A549 (cell line): ENCODE results near the gene SHANK1.

Experiments
- CHD2 ChIP-seq: fragments of 150-350 bp; IDR thresholded peaks from 2 replicates; pipeline ENCODE4 v1.6.1; 2014; ENCODE audit warnings: low read length; ENCODE audit not compliant: partially characterized antibody
- CHD4 ChIP-seq: fragments of 200-600 bp; sonication (generic); IDR thresholded peaks from 2 replicates; pipeline ENCODE4 v1.6.1; 2016; ENCODE audit warnings: antibody characterized with exemption, mild to moderate bottlenecking, borderline replicate concordance
- ESRRA ChIP-seq: fragments of 150-350 bp; IDR thresholded peaks from 2 replicates; pipeline ENCODE4 v1.6.1; 2014; ENCODE audit warnings: mild to moderate bottlenecking, low read length, borderline replicate concordance
- FOSL2 ChIP-seq, 2 experiments: fragments of 450-650 bp in 1 of 2; fragments of >200 bp in 1 of 2; sonication (Bioruptor Twin) in 1 of 2; formaldehyde crosslinking; IDR thresholded peaks; 2 replicates each; pipeline versions ENCODE4 v1.5.0 to v1.6.1; 2016 to 2020; ENCODE audit warnings: mild to moderate bottlenecking in 1 of 2, moderate library complexity in 1 of 2
- PHF8 ChIP-seq: fragments of 200-600 bp; sonication (generic); IDR thresholded peaks from 2 replicates; pipeline ENCODE4 v1.6.1; 2016; ENCODE audit warnings: low read depth, mild to moderate bottlenecking, antibody characterized with exemption, moderate library complexity, borderline replicate concordance
- POLR2A ChIP-seq: IDR thresholded peaks from 2 replicates; pipeline ENCODE4 v1.6.1; 2012; ENCODE audit warnings: mild to moderate bottlenecking, low read length
- POLR2AphosphoS2 ChIP-seq: conservative IDR thresholded peaks from 2 replicates; pipeline ENCODE4 v1.6.1; 2012; ENCODE audit warnings: low read length, improper control_type of control experiment, inconsistent platforms
- RAD21 ChIP-seq, 2 experiments: fragments of >200 bp in 1 of 2; sonication (Bioruptor Twin) in 1 of 2; formaldehyde crosslinking in 1 of 2; IDR thresholded peaks in 1 of 2; conservative IDR thresholded peaks in 1 of 2; 2 replicates in 1 of 2; 3 replicates in 1 of 2; pipeline ENCODE4 v1.6.1; 2012 to 2018; ENCODE audit warnings: inconsistent platforms in 1 of 2
- RCOR1 ChIP-seq: fragments of 150-350 bp; IDR thresholded peaks from 2 replicates; pipeline ENCODE4 v1.6.1; 2014; ENCODE audit warnings: antibody characterized with exemption, low read length, low read depth
- SREBF2 ChIP-seq: fragments of 450-650 bp; IDR thresholded peaks from 2 replicates; pipeline ENCODE4 v1.6.1; 2014; ENCODE audit warnings: mild to moderate bottlenecking, moderate library complexity
- TF ChIP-seq, protein P1 (sequence below): fragments of >200 bp; sonication (Bioruptor Twin); formaldehyde crosslinking; IDR thresholded peaks from 3 replicates; pipeline ENCODE4 v1.5.1; 2016
- TF ChIP-seq, protein P2 (sequence below): fragments of 250-450 bp; sonication (Bioruptor Pico); IDR thresholded peaks from 2 replicates; pipeline ENCODE4 v1.5.0; 2020; ENCODE audit warnings: low read depth, mild to moderate bottlenecking, moderate library complexity
- TF ChIP-seq, protein P3 (sequence below): fragments of 250-450 bp; sonication (Bioruptor Pico); IDR thresholded peaks from 2 replicates; pipeline ENCODE4 v1.5.0; 2021; ENCODE audit warnings: mild to moderate bottlenecking, moderate library complexity, borderline replicate concordance

DNA sequence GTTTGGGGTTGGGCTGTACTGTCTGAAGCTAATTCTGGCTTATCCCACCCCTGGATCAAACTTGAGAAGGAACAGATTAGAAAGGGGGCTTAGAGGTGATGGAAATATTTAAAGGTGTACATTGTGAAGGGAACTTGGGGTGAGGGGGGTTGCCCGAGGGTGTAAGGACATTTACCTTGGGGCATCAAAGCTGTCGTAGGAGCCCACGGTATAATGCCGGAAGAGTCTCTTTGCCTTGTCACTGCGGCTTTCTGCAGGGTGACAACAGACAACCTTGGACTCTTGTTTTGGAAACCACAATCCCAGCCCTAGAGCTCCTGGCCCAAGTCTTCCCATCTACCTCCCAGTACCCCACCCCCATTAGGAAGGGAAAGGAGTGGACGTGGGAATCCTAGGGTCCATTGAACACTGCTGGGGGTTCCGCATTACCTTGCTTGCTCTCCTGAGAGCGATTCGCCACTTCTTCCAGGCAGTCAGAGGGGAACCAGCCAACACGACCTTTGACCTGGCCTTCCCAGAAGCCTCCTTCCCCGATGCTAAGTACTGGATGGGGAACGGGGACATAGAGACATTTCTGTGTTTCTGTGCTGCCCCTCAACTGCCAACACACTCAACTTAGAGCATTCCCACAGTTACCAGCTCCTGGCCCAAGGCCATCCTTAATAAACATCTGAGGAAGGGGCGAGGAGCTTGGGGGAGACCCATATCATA lies 22.0 kb downstream of the SHANK1 start:
- TF ChIP-seq, protein P1, sequence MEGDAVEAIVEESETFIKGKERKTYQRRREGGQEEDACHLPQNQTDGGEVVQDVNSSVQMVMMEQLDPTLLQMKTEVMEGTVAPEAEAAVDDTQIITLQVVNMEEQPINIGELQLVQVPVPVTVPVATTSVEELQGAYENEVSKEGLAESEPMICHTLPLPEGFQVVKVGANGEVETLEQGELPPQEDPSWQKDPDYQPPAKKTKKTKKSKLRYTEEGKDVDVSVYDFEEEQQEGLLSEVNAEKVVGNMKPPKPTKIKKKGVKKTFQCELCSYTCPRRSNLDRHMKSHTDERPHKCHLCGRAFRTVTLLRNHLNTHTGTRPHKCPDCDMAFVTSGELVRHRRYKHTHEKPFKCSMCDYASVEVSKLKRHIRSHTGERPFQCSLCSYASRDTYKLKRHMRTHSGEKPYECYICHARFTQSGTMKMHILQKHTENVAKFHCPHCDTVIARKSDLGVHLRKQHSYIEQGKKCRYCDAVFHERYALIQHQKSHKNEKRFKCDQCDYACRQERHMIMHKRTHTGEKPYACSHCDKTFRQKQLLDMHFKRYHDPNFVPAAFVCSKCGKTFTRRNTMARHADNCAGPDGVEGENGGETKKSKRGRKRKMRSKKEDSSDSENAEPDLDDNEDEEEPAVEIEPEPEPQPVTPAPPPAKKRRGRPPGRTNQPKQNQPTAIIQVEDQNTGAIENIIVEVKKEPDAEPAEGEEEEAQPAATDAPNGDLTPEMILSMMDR = no peak
- TF ChIP-seq POLR2A (no peak), CHD4 (no peak), PHF8 (no peak), ESRRA (no peak), CHD2 (no peak), RAD21 (conservative IDR thresholded peaks at IDR 0.05 in 1 of 2, IDR thresholded peaks at IDR 0.05 in 1 of 2) (no peak), RCOR1 (no peak), SREBF2 (no peak), POLR2AphosphoS2 (no peak), FOSL2 (IDR thresholded peaks at IDR 0.05) (no peak), FOSL2 (CRISPR knock-in tag; IDR thresholded peaks at IDR 0.05) (no peak)
- TF ChIP-seq, protein P2, sequence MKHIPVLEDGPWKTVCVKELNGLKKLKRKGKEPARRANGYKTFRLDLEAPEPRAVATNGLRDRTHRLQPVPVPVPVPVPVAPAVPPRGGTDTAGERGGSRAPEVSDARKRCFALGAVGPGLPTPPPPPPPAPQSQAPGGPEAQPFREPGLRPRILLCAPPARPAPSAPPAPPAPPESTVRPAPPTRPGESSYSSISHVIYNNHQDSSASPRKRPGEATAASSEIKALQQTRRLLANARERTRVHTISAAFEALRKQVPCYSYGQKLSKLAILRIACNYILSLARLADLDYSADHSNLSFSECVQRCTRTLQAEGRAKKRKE (CRISPR knock-in tag) = no peak
- TF ChIP-seq, protein P3, sequence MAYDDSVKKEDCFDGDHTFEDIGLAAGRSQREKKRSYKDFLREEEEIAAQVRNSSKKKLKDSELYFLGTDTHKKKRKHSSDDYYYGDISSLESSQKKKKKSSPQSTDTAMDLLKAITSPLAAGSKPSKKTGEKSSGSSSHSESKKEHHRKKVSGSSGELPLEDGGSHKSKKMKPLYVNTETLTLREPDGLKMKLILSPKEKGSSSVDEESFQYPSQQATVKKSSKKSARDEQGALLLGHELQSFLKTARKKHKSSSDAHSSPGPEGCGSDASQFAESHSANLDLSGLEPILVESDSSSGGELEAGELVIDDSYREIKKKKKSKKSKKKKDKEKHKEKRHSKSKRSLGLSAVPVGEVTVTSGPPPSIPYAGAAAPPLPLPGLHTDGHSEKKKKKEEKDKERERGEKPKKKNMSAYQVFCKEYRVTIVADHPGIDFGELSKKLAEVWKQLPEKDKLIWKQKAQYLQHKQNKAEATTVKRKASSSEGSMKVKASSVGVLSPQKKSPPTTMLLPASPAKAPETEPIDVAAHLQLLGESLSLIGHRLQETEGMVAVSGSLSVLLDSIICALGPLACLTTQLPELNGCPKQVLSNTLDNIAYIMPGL = no peak
